ENCODE data around the gene ADCY4.

- TF ChIP-seq CTCF (IDR thresholded peaks at IDR 0.05), result peak in 1 of 3 donors; percentile 87
- no peak for TF ChIP-seq POLR2A (IDR thresholded peaks at IDR 0.05)
Observed at GRCh38 chr14:24365600-24366412, 30.9 kb upstream of the ADCY4 start.
